Astrocyte of the hippocampus (primary cell): ENCODE data around the gene UPF3A.
"Not testable (repeated sequence)": the region's sequence is repeated elsewhere in the genome, so short reads cannot be mapped to it uniquely, and the experiment has no call there.

Experiments
- DNase-seq: peaks from one replicate; pipeline ENCODE4 v3.0.0; 2011; ENCODE audit warnings: low read depth, low spot score

UPF3A gene

DNA sequence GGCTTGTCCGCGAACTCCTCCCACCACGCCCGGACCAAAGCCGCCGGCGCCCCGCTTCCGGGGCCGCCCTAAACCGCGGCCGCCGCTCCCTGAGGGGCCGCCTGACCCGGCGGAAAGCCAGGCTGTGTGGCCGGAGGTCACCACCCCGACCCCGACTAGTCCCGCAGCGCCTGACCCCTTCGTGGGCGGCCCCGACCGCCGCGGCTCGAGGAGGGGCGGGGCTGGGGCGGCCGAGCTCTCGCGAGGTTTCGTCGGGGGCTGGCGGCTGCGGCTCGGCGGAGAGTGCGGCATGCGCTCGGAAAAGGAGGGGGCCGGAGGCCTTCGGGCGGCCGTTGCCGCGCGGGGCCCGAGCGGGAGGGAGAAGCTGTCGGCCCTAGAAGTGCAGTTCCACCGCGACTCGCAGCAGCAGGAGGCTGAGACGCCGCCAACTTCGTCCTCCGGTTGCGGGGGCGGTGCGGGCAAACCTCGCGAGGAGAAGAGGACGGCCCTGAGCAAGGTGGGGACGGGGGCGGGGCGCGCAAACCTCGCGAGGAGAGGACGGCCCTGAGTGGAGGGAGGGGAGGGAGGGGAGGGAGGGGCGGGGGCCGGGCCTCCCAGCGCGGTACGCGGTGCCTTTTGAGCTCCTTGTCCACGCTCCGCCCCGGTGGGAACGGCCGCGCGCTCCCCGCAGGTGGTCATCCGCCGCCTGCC, at the start of gene UPF3A:
TSS of gene UPF3A (plus strand) at position 251 of the 690 bp plus-strand sequence. CDS start at position 290, 39 bp downstream.
- peak; percentile 97 for DNase-seq

DNA sequence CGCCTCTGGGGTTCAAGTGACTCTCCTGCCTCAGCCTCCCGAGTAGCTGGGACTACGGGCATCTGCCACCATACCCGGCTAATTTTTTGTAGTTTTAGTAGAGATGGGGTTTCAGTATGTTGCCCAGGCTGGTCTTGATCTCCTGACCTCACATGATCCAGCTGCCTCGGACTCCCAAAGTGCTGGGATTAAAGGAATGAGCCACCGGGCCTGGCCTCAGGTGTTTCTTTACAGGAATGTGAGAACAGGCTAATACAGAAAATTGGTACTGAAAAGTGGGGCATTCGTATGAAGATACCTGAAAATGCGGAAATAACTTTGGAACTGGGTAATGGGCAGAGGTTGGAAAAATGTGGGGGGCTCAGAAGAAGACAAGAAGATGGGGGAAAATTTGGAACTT, 49.5 kb upstream of the UPF3A start:
- DNase-seq: no peak

GRCh38 chr13:114234266-114234644, 47.1 kb upstream of the UPF3A start:
- no peak for DNase-seq

DNA sequence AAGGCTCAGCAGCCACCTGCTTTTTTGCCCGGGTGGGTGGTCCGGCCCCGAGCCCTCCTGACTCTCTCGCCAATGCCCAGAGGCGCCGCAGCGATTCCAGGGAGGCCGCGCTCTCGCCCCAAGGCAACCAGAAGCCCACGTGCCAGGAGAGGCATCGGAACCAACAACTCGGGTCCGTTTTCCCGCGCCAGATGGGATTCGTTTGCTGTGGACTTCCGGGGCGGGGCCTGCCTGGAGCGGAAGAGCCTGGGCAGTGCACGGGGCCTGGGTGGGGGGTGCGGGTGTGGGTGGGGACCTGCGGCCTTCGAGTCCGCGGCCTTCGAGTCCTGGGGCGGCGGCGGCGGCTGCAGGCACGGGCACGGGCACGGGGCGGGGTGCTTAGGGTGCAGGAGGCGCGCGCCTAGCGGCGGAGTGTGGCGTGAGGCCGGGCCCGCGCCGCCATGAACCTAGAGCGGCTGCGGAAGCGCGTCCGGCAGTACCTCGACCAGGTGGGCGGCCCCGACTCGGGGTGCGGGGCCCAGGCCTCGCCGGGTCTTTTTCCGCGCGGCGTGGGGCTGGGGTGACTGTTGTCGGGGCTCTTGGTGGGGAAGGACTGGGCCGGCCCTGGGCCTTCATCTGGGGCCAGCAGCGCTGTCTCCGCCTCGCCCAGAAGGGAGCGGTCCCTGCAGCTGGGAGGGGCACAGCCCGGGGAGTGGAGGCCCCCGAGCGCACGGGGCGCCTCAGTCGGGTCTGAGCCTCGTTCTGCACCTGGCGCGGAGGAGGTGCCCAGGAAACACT, 46.6 kb upstream of the UPF3A start, which contains the start of gene CDC16:
TSS of gene CDC16 (plus strand) at position 253 of the 777 bp plus-strand sequence. CDS start at position 441, 188 bp downstream.
- DNase-seq: peak; percentile 96

DNA sequence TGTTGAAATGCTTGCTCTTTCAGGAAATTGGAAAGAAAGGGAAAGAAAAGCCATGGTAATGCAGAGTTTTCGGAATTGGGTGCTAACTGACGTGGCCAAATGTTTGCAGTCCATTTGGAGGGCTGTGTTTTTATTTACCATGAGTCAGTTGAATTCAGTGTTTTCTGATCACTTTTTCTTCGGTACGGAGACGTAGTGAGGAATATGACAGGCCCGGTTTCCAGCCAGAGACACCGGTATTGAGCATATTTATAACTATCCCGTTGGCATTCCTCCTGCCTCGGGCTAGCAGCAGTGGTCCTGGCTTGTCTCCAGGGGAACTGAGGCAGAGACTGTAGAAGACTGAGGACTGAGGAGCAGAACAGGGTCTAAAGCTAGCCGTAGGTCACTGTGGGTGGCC, 45.7 kb upstream of the UPF3A start:
- peak; percentile 22 for DNase-seq

DNA sequence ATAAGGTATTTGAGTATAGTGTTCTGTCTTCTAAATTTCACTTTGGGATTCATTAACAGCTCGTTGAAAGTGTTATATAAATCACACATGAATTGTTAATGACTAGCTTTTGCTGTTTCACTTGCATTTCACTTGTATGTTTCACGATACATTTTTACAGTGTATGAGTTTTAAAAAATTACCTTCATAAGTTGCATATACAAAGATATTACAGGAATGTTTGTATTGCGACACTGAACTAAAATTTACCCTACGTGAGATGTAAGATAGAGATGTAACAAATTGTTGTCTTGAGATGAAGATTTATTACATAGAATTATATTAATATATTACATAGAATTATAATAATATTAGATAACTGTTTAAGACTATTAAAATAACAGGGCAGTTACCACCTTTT, 45.2 kb upstream of the UPF3A start:
- no peak for DNase-seq

DNA sequence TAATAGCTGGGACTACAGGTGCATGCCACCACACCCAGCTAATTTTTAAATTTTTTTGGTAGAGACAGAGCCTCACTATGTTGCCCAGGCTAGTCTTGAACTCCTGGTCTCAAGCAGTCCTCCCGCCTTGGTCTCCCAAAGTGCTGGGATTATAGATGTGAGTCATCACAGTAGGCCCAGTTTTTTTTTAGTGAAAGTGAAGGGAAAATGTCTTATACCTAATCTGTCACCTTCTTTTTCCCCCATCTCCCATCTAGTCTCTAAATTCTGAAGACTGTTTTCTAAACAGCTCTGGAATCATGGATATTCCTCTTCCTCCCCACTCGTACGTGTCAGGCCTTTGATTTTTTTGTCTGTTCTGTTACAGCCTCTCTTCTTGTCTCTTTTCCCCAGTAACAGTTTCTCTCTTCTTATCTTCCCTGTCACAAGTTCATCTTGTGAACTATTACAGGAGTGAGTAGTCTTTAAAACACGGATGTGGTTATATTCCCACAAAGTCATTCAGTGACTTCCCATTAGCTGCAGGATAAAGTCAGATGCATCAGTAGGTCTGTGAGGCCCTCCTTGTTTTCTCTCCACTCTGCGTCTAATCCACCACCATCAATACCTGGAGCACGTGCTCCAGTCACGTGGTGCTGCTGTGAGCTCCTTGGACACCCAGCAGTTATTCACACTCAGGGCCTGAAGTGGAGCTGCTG, 43.8 kb upstream of the UPF3A start:
- no peak for DNase-seq

DNA sequence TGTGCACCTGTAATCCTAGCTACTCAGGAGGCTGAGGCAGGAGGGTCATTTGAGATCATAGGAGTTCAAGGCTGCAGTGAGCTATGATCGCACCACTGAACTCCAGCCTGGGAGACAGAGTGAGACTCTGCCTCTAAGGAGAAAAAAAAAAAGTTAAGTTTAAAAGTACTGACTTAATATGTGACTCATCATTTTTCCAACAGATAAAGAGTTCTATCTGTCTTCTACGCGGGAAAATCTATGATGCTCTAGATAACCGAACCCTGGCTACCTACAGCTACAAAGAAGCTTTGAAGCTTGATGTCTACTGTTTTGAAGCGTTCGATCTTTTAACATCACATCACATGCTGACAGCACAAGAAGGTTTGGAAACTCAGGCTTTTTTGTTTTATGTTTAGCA, 39.5 kb upstream of the UPF3A start:
- DNase-seq: no peak

- DNase-seq: no peak
Observed at GRCh38 chr13:114243971-114244370, 37.4 kb upstream of the UPF3A start.

DNA sequence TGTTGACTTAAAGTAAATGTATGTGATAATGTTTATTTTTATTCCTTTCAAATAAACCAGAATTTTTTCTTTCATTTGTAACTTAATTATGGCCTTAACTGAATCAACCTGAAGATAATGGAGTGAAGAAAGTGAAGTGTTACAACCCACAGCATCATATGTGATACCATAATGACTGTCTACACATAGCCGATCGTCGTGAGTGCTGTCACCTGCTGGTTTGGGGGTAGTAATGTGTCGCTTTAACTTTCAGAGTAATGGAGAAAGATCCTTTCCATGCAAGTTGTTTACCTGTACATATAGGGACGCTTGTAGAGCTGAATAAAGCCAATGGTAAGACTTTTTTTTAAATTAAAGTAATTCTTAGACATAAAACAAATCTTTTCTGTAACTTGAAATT, 36.8 kb upstream of the UPF3A start:
- no peak for DNase-seq

DNA sequence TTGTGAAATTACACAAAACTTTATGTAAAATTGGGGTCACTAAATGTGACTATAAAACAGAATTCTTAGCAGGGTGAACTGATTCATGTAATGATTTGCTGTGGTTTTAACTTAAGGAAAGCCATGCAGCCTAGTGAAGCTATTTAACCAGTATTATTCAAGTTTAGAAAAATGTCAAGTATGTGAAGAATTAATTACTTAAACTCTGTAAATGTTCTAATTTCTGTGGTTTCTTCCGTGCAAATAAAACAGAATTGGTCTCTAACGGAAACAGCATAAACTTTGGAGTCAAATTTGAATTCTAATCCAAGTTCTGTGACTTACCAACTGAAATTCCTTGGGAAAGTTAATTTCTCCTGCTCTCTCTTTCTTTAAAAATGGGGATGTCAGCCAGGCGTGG, 33.4 kb upstream of the UPF3A start:
- peak; percentile 75 for DNase-seq

DNA sequence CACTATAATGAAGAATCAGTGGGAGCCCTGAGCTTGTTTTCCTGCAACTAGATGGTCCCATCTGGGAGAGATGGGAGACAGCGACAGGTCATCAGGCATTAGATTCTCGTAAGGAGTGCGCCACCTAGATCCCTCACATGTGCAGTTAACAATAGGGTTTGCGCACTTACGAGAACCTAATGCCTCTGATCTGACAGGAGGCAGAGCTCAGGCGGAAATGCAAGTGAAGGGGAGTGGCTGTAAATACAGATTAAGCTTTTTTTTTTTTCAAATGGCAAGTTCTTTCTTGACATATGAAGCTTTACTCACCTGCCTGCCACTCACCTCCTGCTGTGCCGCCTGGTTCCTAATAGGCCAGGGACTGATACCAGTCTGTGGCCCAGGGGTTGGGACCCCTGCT, 32.3 kb upstream of the UPF3A start:
- DNase-seq: no peak

DNA sequence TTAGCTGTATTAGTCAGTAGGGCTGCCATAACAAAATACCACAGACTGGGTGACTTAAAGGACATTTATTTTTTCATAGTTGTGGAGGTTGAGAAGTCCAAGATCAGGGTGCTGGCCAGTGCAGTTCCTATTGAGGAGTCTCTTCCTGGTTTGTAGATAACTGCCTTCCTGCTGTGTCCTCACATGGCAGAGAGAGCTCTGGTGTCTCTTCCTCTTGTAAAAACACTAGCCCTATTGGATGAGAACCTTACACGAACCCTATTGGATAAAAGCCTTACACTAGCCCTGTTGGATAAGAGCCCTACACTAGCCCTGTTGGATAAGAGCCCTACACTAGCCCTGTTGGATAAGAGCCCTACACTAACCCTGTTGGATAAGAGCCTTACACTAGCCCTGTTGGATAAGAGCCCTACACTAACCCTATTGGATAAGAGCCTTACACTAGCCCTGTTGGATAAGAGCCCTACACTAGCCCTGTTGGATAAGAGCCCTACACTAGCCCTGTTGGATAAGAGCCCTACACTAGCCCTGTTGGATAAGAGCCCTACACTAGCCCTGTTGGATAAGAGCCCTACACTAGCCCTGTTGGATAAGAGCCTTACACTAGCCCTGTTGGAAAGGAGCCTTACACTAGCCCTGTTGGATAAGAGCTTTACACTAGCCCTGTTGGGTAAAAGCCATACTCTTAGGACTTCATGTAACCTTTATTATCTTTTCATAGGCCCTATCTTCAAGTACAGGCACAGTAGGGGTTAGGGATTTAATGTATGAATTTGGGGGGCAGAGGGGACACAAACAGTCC, 29.6 kb upstream of the UPF3A start:
- DNase-seq: not testable (repeated sequence)

DNA sequence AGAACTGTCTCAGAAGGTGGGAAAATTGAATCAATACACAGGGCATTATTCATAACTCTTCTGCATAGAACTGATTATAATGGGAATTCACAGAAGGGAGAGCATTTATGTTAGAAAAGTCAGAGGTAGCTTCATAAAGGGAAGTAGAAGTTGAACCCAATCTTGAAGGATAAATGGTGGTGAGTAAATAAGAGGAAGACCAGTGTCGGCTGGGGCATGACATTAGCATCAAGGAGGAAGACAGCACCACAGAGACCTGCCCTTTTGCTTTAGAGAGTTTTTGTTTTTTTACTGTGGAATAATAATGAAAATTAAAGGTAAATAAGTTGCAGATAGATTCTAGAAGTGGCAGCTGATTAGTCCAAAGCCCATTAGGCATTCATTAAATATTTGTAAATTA, 24.9 kb upstream of the UPF3A start:
- no peak for DNase-seq

GRCh38 chr13:114257014-114257413, 24.4 kb upstream of the UPF3A start:
- DNase-seq: no peak

DNA sequence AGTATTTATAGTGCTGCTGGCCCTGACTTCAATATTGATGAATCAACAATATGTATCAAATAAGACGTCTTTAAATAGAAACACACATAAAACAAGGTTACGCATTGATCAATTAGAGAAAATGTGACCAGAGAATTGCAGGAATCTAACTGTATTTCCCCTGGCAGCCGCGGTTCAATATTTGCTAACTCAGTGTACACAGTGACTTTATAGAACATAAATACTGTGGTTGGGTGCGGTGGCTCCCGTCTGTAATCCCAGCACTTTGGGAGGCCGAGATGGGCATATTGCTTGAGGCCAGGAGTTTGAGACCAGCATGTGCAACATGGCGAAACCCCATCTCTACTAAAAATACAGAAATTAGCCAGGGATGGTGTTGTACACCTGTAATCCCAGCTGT, 22.8 kb upstream of the UPF3A start:
- DNase-seq: no peak

GRCh38 chr13:114259374-114259773, 22.0 kb upstream of the UPF3A start:
- no peak for DNase-seq

- DNase-seq: no peak
Observed at GRCh38 chr13:114259974-114260373, 21.4 kb upstream of the UPF3A start.

DNA sequence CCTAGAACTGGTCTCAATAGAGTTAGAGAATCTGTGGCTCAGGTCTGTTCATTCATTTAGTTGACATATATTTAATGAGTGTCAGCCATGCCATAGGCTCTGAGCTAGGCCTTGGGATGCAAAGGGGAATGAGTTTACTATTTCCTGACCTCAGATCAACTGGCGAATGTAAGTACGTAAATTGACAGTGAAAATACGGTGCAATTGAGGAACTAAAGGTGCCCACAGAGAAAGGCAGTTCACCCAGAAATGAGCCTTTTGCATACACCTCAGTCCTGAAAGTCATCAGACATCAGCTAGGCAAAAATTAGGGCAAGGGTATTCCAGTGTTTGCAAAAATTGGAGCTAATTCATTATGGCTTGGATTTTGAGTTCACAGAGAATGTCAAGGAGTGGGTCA, 20.6 kb upstream of the UPF3A start:
- DNase-seq: no peak

DNA sequence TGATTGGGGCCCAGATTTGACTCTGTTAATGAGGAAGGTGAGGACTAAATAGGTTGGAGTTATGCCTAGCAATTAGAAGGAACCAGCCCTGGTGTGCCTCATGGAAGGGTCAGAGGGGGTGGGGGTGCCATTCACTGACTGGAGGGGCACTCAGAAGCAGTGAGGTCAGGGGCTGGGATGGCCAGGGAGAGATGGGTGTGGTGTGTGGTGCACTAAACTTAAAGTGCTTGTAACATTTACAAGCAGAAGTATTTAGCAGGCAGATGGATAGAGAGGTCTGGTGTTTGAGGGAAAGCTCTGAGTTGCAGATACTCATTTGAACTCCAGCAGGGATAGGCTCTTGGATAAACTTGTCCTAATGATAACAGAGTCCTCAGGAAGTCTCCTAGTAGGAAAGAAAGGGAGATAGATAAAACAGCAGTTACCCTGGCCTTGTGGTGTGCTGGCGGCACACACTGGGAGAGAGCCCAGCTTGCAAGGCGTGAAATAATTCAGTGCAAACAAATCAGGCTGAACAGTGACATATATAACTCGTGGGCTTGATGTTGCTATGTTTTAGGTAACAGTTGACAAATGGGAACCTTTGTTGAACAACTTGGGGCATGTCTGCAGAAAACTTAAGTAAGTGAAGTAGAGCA, 20.0 kb upstream of the UPF3A start:
- no peak for DNase-seq

GRCh38 chr13:114263578-114263977, 17.8 kb upstream of the UPF3A start:
- DNase-seq: peak; percentile 39
